IPS-18c (cell line): ENCODE results near the gene G2E3.
"Not testable (repeated sequence)": the region's sequence is repeated elsewhere in the genome, so short reads cannot be mapped to it uniquely, and the experiment has no call there.

ENCODE experiments used
- H3K4me3 ChIP-seq: 2 replicates; pipeline ENCODE4 v1.7.0; 2013; ENCODE audit warnings: low read depth, mild to moderate bottlenecking, low read length, moderate library complexity; ENCODE audit not compliant: insufficient read depth
- H3K9me3 ChIP-seq: one replicate; pipeline ENCODE4 v1.6.1; 2013; ENCODE audit warnings: mild to moderate bottlenecking, low read length, moderate library complexity; ENCODE audit not compliant: control insufficient read depth, insufficient read depth

Gene G2E3

DNA sequence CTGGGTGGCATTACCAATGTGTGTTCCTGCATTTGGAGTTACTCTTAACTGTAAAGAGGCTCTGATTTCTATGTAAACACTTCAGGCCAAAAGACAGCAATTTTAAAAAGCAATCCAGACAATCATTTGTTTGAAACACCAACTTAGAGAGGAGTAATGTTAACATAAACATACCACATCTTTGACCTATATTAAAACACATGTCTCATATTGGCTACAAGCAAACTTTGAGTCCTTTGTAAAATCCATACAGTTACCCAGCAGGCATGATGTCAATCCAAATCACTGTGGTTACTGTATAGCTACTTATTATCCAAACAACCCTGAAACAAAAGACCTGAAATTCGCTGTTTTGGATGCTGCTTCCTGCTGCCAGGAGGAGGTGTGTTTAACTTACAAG lies 7.5 kb upstream of the G2E3 start:
- no peak overlapping the region for H3K4me3 ChIP-seq
- peaks cover 4% of the 10 kb centered on the region for H3K9me3 ChIP-seq

DNA sequence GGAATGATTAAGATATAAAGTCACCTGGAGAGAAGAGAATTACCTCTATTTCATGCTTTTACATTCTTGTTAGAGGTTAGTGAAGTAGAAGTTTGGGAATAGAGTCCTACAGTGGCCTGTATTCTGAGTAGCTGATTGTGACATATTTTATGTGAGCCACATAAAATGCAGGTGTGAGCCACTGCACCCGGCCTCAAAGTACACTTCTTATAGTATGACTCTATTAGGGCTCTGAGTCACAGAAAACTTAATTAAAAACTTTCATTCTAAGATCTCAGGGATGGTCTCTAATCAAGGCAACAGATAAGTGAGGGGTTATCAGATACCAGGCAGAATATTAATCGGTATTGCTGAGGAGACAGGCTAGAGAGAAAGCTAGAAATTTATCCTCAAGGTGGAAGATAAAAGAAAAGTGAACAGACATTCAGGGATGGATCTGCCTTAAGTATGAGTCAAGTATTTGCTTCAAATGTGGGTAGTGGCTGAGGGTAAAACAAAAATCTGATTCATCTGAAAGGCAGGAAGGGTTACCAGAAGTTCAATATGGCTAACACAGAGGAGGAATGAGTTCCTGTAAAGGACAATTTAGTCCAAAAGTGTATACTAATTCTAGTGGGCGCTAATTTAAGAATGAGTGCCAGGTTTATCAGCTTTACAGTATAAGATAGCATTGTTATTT lies 5.5 kb upstream of the G2E3 start:
- Histone ChIP-seq H3K9me3 (no peaks in the 10 kb centered on the region), H3K4me3 (no peak overlapping the region)

DNA sequence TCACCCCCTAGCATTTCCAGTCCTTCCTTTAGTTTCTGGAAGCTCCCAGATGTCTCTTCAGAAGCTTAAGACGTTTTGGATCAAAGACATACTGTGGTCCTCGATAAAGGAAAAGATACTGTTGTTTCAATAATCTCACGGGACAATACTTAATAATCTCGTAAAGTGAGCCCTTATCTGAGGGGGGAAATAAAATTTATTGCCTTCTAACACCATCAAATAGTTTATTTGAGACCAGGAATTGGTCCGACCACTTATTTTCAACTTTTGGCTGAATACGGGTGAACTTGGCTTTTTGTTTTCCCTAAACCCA lies 640 bp upstream of the G2E3 start:
- no peak overlapping the region; the same call in 1 of the 2 replicates for H3K4me3 ChIP-seq

DNA sequence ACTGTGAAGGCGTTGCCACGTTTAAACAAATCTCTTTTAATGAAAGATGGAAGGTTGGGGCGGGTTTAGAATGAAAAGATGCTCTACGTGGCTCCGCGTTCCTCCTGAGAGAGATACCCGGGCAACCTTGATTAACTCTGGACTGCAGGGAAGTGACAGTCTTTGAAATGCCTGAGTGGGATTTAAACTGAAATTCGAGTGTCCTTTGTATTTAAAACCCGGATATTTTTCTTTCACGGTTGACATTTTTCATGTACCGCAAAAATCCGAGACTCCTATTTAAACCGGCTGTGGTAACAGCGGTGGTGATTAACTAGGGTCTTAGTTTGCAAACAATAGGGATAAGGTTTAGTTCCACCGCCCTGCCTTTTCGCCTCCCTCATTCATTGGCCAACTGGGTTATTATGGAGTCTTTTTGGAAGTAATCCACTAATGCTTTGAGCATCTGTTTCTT lies 707 bp downstream of the G2E3 start:
- peak overlapping the region; percentile 83 for H3K4me3 ChIP-seq
- H3K9me3 ChIP-seq: no peaks in the 10 kb centered on the region

More for the DNA sequence above, 640 bp upstream of the G2E3 start:
- H3K9me3 ChIP-seq: no peaks in the 10 kb centered on the region

DNA sequence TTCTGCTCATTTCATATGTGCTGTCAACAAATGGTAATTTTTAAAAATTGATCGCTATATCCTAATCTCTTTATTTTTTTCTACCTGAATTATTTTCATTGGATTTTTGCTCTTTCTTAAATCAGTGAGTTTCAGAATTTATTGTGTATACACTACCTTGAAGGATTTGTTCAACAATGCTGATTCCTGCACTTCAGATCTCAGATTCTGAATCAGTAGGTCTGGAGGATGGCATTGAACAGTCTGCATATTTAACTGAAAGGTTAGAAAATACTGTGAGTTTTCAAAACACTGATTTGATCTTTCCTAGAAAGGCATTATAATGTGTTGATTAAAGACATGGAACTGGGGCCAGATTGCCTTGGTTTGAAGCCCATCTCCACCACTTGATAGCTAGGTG lies 1.6 kb downstream of the G2E3 start:
- no peaks in the 10 kb centered on the region for H3K9me3 ChIP-seq
- 0 out of 2 replicates have a peak overlapping the region, but pooled peaks have one; percentile 11 for H3K4me3 ChIP-seq

DNA sequence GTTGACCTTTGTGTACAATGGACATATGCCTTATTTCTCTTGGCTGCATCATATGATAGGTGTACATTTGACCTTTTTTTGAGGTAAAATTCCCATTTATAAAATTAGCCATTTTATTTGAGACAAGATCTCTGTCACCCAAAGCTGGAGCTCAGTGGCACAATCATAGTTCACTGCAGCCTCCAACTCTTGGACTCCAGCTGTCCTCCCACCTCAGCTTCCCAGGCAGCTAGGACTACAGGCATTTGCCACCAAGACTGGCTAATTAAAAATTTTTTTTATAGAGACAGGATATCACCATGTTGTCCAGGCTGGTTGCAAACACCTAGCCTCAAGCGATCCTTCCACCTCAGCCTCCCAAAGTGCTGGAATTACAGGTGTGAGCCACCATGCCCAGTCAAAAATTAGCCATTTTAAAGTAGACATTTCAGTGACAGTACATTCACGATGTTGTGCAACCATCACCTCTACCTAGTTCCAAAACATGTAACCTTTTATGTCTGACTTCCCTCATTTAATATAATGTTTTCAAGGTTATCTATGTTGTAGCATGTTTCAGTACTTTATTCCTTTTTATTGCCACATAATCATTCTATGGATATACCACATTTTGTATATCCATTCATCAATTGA lies 5.4 kb downstream of the G2E3 start:
- H3K4me3 ChIP-seq: no peak overlapping the region
- H3K9me3 ChIP-seq: no peaks in the 10 kb centered on the region

DNA sequence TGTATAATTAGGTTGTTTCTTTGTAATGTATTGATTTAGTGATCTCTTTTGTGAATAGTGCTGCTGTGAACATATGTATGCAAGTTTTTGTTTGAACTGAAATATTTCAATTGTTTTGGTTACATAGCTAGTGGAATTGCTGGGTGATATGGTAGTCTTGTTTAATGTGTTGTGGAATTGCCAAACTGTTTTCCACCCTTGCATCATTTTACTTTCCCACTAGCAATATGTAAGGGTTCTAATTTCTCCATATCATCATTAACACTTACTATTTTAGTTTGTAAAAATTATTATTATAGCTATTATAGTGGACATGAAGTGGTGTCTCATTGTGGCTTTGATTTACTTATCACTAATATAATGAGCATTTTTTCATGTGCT lies 5.9 kb downstream of the G2E3 start:
- no peak overlapping the region for H3K4me3 ChIP-seq
- H3K9me3 ChIP-seq: no peaks in the 10 kb centered on the region

DNA sequence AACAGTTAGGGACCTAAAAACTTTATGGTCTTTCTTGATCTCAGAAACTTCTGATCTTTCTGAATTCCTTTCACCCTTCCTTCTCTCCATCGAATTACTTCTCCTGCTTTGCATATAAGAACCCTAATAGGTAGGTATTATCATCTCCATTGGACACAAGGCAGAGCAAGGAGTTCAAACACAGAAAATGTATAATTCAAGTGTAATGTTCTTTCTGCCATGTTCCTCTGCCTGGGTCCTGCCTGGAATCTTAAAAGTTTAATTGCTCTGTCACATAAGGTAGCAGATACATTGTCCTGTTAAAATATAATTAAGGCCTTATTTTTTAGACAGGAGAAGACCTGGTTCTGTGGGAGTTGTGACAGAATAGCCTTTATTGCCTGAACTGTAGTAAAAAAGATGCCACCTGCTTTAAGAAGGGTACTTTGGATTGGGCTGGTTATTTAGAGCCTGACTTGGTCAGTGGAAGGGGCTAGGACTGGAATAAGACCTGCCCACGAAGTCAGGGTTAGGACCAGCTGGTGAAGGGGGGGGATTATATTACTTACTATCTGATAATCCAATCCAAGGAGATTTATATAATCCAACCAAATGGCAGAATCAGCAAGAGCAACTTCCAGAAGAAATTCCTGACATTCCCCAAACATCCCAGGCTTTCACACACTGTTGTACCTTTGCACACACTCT lies 10.4 kb downstream of the G2E3 start:
- Histone ChIP-seq H3K4me3 (no peak overlapping the region), H3K9me3 (no peaks in the 10 kb centered on the region)

DNA sequence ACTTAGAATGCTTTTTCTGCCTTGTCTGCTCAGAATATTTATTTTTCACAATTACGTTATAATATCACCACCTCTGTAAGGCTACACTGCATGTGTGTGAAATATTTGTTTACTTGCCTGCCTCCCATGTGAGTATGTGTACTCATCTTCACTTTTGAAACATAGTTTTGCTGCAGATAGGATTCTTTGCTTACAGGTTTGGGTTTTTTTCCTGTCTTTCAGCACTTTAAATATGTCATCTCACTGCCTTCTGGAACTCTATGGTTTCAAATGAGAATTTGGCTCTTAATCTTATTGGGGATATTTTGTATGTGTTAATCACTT lies 10.9 kb downstream of the G2E3 start:
- H3K9me3 ChIP-seq: no peaks in the 10 kb centered on the region

DNA sequence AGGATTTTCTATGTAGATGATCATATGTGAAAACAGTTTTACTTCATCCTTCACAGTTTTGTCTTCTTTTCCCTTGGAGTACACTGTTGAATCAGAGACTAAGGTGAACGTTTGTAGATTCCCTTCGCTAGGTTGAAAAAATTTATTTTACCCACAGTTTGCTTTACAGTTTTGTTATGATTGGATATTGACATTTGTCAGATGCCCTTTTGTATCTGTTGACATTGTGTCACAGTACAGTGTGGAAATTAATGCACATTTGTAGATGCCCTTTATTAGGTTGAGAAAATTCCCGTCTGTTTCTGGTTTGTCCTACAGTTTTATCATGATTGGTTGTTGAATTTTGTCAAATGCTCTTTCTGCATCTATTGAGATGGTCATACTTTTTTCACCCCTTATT lies 13.3 kb downstream of the G2E3 start:
- no peaks in the 10 kb centered on the region for H3K9me3 ChIP-seq
- no peak overlapping the region for H3K4me3 ChIP-seq

More for the DNA sequence above, 10.9 kb downstream of the G2E3 start:
- no peak overlapping the region for H3K4me3 ChIP-seq

DNA sequence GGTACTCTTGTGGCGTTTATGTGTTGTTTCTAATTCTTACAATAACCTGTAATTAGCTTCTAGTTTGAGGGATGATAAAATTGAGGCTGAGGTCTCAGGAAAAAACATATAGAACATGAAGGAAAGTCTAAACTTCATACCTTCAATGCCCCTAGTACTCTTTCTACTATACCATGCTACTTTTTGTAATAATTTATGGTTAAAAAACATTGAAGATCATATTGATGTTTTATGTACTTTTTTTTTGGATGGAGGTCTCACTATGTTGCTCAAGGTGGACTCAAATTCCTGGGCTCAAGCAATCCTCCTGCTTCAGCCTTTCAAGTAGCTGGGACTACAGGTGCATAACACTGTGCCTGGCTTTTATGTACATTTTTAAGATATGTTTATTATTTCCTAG lies 13.8 kb downstream of the G2E3 start:
- Histone ChIP-seq H3K9me3 (no peaks in the 10 kb centered on the region), H3K4me3 (no peak overlapping the region)

DNA sequence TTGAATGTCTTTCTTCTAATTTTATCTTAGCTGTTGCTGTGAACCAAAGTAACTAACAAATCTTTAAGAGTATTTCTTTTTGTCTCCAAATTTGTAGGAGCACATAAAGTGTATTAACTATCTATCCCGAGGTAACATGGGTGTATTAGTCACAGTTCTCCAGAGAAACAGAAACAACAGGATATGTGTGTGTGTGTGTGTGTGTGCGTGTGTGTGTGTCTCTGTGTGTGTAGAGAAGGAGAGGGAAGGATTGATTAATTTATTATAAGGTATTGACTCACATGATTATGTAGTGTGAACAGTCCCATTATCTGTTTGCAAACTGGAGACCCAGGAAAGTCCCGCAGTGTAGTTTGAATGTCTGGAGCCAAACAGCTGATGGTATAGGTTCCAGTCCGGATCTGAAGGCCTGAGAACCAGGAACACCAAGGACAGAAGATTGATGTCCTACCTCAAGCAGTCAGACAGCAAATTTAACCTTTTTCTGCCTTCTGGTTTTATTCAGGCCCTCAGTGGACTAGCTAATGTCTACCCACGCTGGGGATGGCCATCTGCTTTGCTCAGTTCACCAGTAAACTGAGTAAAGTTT lies 14.4 kb downstream of the G2E3 start:
- Histone ChIP-seq H3K4me3 (no peak overlapping the region), H3K9me3 (no peaks in the 10 kb centered on the region)

DNA sequence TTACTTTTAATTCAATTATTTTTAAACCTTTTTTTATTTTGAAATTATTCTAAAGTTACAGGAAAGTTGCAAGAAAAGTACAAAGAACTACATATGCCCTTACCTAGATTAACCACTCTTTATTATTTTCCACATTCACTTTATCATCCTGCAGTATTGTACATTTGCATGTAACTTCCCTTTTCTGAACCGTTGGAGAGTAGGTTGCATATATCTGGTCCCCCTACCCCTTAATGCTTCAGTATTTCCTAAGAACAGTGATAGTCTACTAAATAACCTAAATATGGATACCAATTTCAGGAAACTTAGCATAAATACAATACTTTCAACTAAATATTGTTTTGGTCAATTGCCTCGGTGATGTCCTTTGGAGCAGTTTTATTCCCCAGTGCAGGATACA lies 15.0 kb downstream of the G2E3 start:
- no peaks in the 10 kb centered on the region for H3K9me3 ChIP-seq

DNA sequence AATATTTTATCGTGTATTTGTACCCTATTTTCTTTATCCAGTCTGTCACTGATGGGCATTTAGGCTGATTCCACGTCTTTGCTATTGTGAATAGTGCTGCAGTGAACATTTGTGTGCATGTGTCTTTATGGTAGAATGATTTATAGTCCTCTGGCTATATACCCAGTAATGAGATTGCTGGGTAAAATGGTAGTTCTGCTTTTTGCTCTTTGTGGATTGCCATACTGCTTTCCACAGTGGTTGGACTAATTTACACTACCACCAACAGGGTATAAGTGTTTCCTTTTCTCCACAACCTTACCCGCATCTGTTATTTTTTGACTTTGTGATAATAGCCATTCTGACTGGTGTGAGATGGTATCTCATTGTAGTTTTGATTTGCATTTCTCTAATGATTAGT lies 15.8 kb downstream of the G2E3 start:
- H3K4me3 ChIP-seq: not testable (repeated sequence)

More for the DNA sequence above, 15.0 kb downstream of the G2E3 start:
- no peak overlapping the region for H3K4me3 ChIP-seq

DNA sequence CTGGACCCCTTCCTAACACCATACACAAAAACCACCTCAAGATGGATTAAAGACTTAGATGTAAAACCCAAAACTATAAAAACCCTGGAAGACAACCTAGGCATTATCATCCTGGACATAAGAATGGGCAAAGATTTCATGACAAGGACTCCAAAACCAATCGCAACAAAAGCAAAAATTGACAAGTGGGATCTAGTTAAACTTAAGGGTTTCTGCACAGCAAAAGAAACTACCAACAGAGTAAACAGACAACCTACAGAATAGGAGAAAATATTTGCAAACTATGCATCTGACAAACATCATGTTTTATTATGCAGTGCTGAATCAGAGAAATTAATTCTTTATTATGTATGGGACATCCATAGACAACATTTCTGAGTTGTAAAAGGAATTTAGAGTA lies 17.4 kb downstream of the G2E3 start:
- not testable (repeated sequence) for H3K4me3 ChIP-seq, H3K9me3 ChIP-seq

More for the DNA sequence above, 15.8 kb downstream of the G2E3 start:
- H3K9me3 ChIP-seq: not testable (repeated sequence)

DNA sequence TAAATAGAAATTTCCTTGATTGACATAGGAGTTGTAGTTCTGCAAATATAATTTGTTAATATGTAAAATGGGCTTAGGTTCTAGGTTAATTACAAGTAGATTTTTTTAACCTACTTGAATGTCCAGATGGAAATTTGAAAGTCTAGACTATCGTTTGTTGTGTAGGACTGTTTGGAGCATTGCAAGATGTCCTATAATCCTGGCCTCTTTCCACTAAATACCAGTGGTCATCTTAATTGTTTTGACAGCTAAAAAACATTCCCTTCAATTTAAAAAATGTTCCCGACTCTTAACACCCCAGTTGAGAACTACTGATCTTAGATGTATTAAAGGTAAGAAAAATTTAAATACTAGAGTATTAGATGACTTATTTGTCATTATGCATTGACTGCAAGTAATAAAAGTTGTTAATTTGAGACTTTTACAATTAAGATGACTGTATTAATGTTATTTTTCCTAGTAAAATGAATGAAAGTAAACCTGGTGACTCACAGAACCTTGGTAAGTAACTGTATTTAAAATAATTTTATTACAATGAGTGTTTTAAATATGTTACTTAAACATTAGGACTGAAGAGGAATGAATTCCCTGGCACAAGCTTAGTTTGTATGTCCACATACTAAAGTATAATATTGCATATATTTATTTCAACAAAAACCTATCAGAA lies 21.8 kb downstream of the G2E3 start:
- Histone ChIP-seq H3K9me3 (no peaks in the 10 kb centered on the region), H3K4me3 (no peak overlapping the region)

DNA sequence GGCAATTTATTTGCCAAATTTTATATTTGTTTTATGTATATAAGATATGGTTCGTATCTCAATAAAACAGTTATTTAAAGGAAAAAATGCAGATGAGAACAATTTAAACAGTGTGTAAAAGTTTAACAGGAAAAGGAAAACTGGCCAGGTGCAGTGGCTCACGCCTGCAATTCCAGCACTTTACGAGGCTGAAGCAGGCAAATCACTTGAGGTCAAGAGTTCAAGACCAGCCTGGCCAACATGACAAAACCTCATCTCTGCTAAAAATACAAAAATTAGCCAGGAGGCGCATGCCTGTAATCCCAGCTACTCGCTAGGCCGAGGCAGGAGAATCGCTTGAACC lies 22.3 kb downstream of the G2E3 start:
- H3K9me3 ChIP-seq: no peaks in the 10 kb centered on the region
- no peak overlapping the region for H3K4me3 ChIP-seq

DNA sequence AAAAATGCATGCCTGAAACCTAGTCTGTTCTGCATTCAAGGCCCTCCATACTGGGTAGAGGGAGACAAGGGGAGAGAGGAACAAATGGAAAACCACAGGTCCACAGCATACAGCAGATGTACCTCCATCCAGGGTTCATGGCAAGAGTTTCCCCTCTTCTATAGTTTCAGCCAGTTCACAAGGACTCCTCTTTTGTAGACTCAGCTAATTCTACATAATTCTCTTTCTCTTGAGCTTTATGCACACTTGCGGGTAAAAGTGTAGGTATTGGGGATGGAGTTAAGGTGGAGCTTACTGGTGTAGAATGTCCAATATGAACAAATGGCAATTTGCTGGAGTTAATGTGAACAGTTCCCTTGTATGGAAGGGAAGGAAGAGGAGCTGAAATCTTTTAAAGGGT lies 23.4 kb downstream of the G2E3 start:
- no peaks in the 10 kb centered on the region for H3K9me3 ChIP-seq

More for the DNA sequence above, 23.4 kb downstream of the G2E3 start:
- H3K4me3 ChIP-seq: no peak overlapping the region
